H1 (cell line): ENCODE data around the gene IFNL1. TPM values are rescaled to one million over a fixed set of nuclear protein-coding genes. Genes with fewer than 3 reads are reported as not detected.

ENCODE experiments used
- CTCF ChIA-PET: fragments of 300-600 bp; sonication (Branson Sonifier 250); formaldehyde crosslinking; loops from one replicate; lab custom pipeline; 2021; ENCODE audit not compliant: partially characterized antibody; lab: Charles Lee
- POLR2A ChIA-PET: fragments of 300-600 bp; sonication (Branson Sonifier 250); formaldehyde crosslinking; loops from one replicate; lab custom pipeline; 2021; ENCODE audit warnings: inconsistent platforms; ENCODE audit not compliant: partially characterized antibody; lab: Charles Lee
- DNase-seq, 2 experiments: peaks; one replicate each; pipeline versions ENCODE4 v3.0.0 to v3.0.0-alpha.2; 2010 to 2022; ENCODE audit warnings: low spot score in 2 of 2, low read depth in 1 of 2, mixed read lengths in 1 of 2
- FAIRE-seq: peaks from 2 replicates; lab custom pipeline; 2011; peaks lifted over from hg19 to GRCh38; lab: Jason Lieb, UNC
- H2AFZ ChIP-seq: 2 replicates; pipeline ENCODE4 v1.8.1; 2012; ENCODE audit warnings: low read length, inconsistent platforms
- H2AK5ac ChIP-seq: 2 replicates; pipeline ENCODE4 v1.6.1; 2013; ENCODE audit warnings: low read depth, low read length
- H2BK120ac ChIP-seq: replicated peaks from 2 replicates; pipeline ENCODE3; 2013; ENCODE audit warnings: low read depth, low read length, inconsistent platforms
- H2BK12ac ChIP-seq: 2 replicates; pipeline ENCODE4 v1.6.1; 2013; ENCODE audit warnings: low read depth, low read length
- H2BK15ac ChIP-seq: 2 replicates; pipeline ENCODE4 v1.6.1; 2013; ENCODE audit warnings: low read length
- H2BK20ac ChIP-seq: 2 replicates; pipeline ENCODE4 v1.6.1; 2013; ENCODE audit warnings: low read length
- H2BK5ac ChIP-seq: 2 replicates; pipeline ENCODE4 v1.6.1; 2013; ENCODE audit warnings: low read depth, low read length
- H3K14ac ChIP-seq: 2 replicates; pipeline ENCODE4 v1.6.1; 2013; ENCODE audit warnings: inconsistent platforms; ENCODE audit not compliant: insufficient read length
- H3K18ac ChIP-seq: 2 replicates; pipeline ENCODE4 v1.6.1; 2013; ENCODE audit warnings: low read length; ENCODE audit errors: extremely low read depth
- H3K23ac ChIP-seq: 2 replicates; pipeline ENCODE4 v1.6.1; 2013; ENCODE audit warnings: inconsistent platforms; ENCODE audit not compliant: insufficient read length
- H3K23me2 ChIP-seq: 2 replicates; pipeline ENCODE4 v1.6.1; 2013; ENCODE audit warnings: low read depth, low read length
- H3K27ac ChIP-seq: 2 replicates; pipeline ENCODE4 v1.6.1; 2011; ENCODE audit warnings: low read depth, low read length, inconsistent platforms
- H3K27me3 ChIP-seq, 4 experiments: replicated peaks in 1 of 4; 1 replicate in 1 of 4; 2 replicates in 3 of 4; pipeline versions ENCODE4 v1.6.1 to v1.8.1; 2011 to 2013; ENCODE audit warnings: low read length in 3 of 4, mild to moderate bottlenecking in 3 of 4, inconsistent platforms in 2 of 4, mixed read lengths in 2 of 4, moderate library complexity in 1 of 4; ENCODE audit not compliant: control insufficient read depth in 3 of 4, insufficient read depth in 3 of 4; ENCODE audit errors: extremely low read depth in 1 of 4
- H3K36me3 ChIP-seq, 4 experiments: 2 replicates each; pipeline versions ENCODE4 v1.6.1 to v1.8.1; 2011 to 2013; ENCODE audit warnings: mild to moderate bottlenecking in 4 of 4, low read length in 3 of 4, moderate library complexity in 2 of 4, control low read depth in 1 of 4, inconsistent platforms in 1 of 4; ENCODE audit not compliant: insufficient read depth in 4 of 4, control insufficient read depth in 2 of 4
- H3K4ac ChIP-seq: replicated peaks from 2 replicates; pipeline ENCODE3; 2013; ENCODE audit warnings: low read length, low read depth, mixed read lengths, inconsistent platforms; ENCODE audit not compliant: insufficient read length
- H3K4me1 ChIP-seq, 4 experiments: replicated peaks in 1 of 4; 1 replicate in 1 of 4; 2 replicates in 3 of 4; pipeline versions ENCODE4 v1.6.1 to v1.8.1; 2011 to 2013; ENCODE audit warnings: low read length in 3 of 4, inconsistent platforms in 2 of 4, mixed read lengths in 1 of 4; ENCODE audit not compliant: insufficient read depth in 4 of 4, control insufficient read depth in 3 of 4
- H3K4me2 ChIP-seq, 2 experiments: 2 replicates each; pipeline versions ENCODE4 v1.6.1 to v1.8.1; 2011 to 2013; ENCODE audit warnings: low read depth in 2 of 2, low read length in 2 of 2, control low read depth in 1 of 2, inconsistent platforms in 1 of 2, mild to moderate bottlenecking in 1 of 2; ENCODE audit not compliant: insufficient read depth in 1 of 2
- H3K4me3 ChIP-seq, 4 experiments: fragments of 200-600, 300-600 bp in 1 of 4; sonication (generic), shearing (Covaris generic), sonication (Bioruptor Twin) in 1 of 4; 2 replicates each; pipeline versions ENCODE4 v1.5.1 to v1.8.1; 2011 to 2016; ENCODE audit warnings: low read length in 4 of 4, low read depth in 3 of 4, control low read depth in 2 of 4, inconsistent platforms in 2 of 4, mild to moderate bottlenecking in 2 of 4, mixed read lengths in 1 of 4, moderate library complexity in 1 of 4; ENCODE audit not compliant: insufficient read depth in 2 of 4; ENCODE audit errors: extremely low read depth in 1 of 4
- H3K56ac ChIP-seq: replicated peaks from 2 replicates; pipeline ENCODE3; 2013; ENCODE audit warnings: low read depth, mild to moderate bottlenecking, mixed read lengths, low read length, inconsistent platforms; ENCODE audit not compliant: insufficient read length
- H3K79me1 ChIP-seq: 2 replicates; pipeline ENCODE4 v1.6.1; 2013; ENCODE audit warnings: low read depth, low read length, control low read depth
- H3K79me2 ChIP-seq, 2 experiments: 2 replicates each; pipeline versions ENCODE4 v1.6.1 to v1.8.1; 2012 to 2013; ENCODE audit warnings: low read length in 2 of 2, mild to moderate bottlenecking in 2 of 2, inconsistent platforms in 1 of 2; ENCODE audit not compliant: insufficient read depth in 2 of 2, control insufficient read depth in 1 of 2
- H3K9ac ChIP-seq, 4 experiments: replicated peaks in 1 of 4; 1 replicate in 1 of 4; 2 replicates in 3 of 4; pipeline versions ENCODE4 v1.6.1 to v1.8.1; 2011 to 2013; ENCODE audit warnings: low read depth in 3 of 4, low read length in 3 of 4, control low read depth in 2 of 4, mild to moderate bottlenecking in 2 of 4, moderate library complexity in 2 of 4, inconsistent platforms in 1 of 4; ENCODE audit errors: extremely low read depth in 1 of 4
- H3K9me3 ChIP-seq, 2 experiments: 2 replicates each; pipeline versions ENCODE4 v1.6.1 to v1.8.1; 2012 to 2013; ENCODE audit warnings: mild to moderate bottlenecking in 2 of 2, moderate library complexity in 2 of 2, control low read depth in 1 of 2, inconsistent platforms in 1 of 2, low read depth in 1 of 2, low read length in 1 of 2, mixed read lengths in 1 of 2; ENCODE audit not compliant: insufficient read depth in 2 of 2
- H4K20me1 ChIP-seq, 2 experiments: replicated peaks in 1 of 2; 2 replicates each; pipeline versions ENCODE3 to v1.8.1; 2011 to 2013; ENCODE audit warnings: inconsistent platforms in 2 of 2, low read length in 2 of 2, mild to moderate bottlenecking in 1 of 2; ENCODE audit not compliant: insufficient read depth in 2 of 2, control insufficient read depth in 1 of 2
- H4K5ac ChIP-seq: 2 replicates; pipeline ENCODE4 v1.6.1; 2013; ENCODE audit warnings: low read length, low read depth, mixed read lengths, inconsistent platforms; ENCODE audit not compliant: insufficient read length
- H4K8ac ChIP-seq: 2 replicates; pipeline ENCODE4 v1.8.0; 2013; ENCODE audit warnings: mild to moderate bottlenecking, moderate library complexity, low read length, inconsistent platforms; ENCODE audit not compliant: insufficient read depth; ENCODE audit errors: extremely low read depth
- H4K91ac ChIP-seq: replicated peaks from 2 replicates; pipeline ENCODE3; 2013; ENCODE audit warnings: low read length, mixed read lengths, inconsistent platforms; ENCODE audit not compliant: insufficient read length
- RBBP5 ChIP-seq: IDR thresholded peaks from 2 replicates; pipeline ENCODE4 v1.7.1; 2012; ENCODE audit warnings: low read depth, mild to moderate bottlenecking, inconsistent platforms, low read length, moderate library complexity, borderline replicate concordance
- SIRT6 ChIP-seq: IDR thresholded peaks from one replicate; pipeline ENCODE4 v1.7.1; 2012; ENCODE audit warnings: low read length, inconsistent platforms
- WGBS, 2 experiments: shearing (Covaris generic) in 1 of 2; methylation state at CpG; one replicate each; pipeline versions ENCODE4 v1.1.6 to v1.1.7; 2013 to 2015; ENCODE audit warnings: low lambda C conversion rate in 2 of 2, mixed read lengths in 2 of 2, inconsistent platforms in 1 of 2, low coverage in 1 of 2, missing lambda C conversion rate in 1 of 2; ENCODE audit not compliant: insufficient replicate concordance in 2 of 2, insufficient coverage in 1 of 2, insufficient read length in 1 of 2; ENCODE audit errors: extremely low coverage in 1 of 2, missing lambda C conversion rate in 1 of 2; 5-methylcytosine and 5-hydroxymethylcytosine counted together
- polyA plus RNA-seq, 7 experiments: library from polyadenylated mRNA; depleted of rRNA in 3 of 7; stranded (reverse) in 5 of 7; unstranded in 2 of 7; fragments of >200 nt in 5 of 7; fragments of 200-250 nt in 2 of 7; gene quantifications; 1 replicate in 5 of 7; 2 replicates in 1 of 7; 4 replicates in 1 of 7; pipeline versions ENCODE4 v1.2.1 to v1.2.3, GENCODE V29; 2011 to 2013; ENCODE audit warnings: missing spikeins in 2 of 7, mixed read lengths in 2 of 7
- total RNA-seq: library from RNA; stranded (reverse); fragmentation: NEBNext Ultra II Directional; extraction: Animal tissue kit (Norgen Biotek cat#: 25700); gene quantifications from 2 replicates; pipeline ENCODE4 v1.2.1, GENCODE V29; 2021

Gene IFNL1
- total and polyA plus RNA-seq, 2 of the 8 experiments (the other 6 are each of a cell fraction or from before 2014, with no cell fraction given), result not detected

DNA sequence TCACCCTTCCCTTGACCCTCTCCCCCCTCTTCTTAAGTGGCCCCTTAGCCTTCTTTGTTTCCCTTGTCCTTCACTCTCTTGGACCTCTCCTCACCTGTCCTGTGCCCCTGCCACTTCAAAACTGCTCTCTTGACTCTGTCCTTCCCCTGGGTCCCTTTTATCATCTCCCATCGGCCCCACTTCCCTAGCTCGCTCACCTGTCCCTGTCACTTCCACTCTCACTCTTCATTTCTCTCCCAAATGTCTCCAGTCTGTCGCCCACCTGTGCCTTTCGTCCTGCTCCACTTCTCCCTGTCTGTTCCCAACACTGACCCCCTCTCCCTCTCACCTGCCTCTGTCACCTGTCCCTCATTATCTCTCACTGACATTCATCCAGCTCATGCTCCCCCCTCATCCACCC is 699 bp downstream of the IFNL1 start:
- no peak for FAIRE-seq
- TF ChIP-seq SIRT6 (no peak), RBBP5 (no peak)

More for the DNA sequence above, 699 bp downstream of the IFNL1 start:
- Histone ChIP-seq H2BK5ac (no peak overlapping the region), H4K5ac (no peak overlapping the region), H2BK12ac (no peak overlapping the region), H3K4ac (no peak overlapping the region), H2BK120ac (no peak overlapping the region), H2BK15ac (no peak overlapping the region), H3K4me3 (no peak overlapping the region), H2BK20ac (no peak overlapping the region), H3K27me3 (no peaks in the 10 kb centered on the region), H3K79me2 (no peaks in the 10 kb centered on the region), H3K4me2 (no peak overlapping the region), H3K4me1 (peaks cover 0 to 2% (median 0%) of the 10 kb centered on the region in 4 experiments; a peak in 1 of 7 replicates), H3K23me2 (peaks cover 2% of the 10 kb centered on the region; the same call in 1 of the 2 replicates), H3K18ac (no peak overlapping the region), H3K14ac (no peak overlapping the region), H3K23ac (no peak overlapping the region), H3K36me3 (no peaks in the 10 kb centered on the region), H2AFZ (no peak overlapping the region), H4K91ac (no peak overlapping the region), H4K8ac (no peak overlapping the region), H3K27ac (no peak overlapping the region), H3K56ac (no peak overlapping the region), H3K9ac (no peak overlapping the region), H3K79me1 (no peaks in the 10 kb centered on the region), H3K9me3 (no peaks in the 10 kb centered on the region), H4K20me1 (peaks cover 0 to 3% of the 10 kb centered on the region in 2 experiments), H2AK5ac (no peak overlapping the region)
- POLR2A ChIA-PET, result interaction anchor here (1.0 to 1.5 kb wide), 2 partner anchors 8 to 165 kb away, joined by 3 to 9 read pairs; no protein-coding TSS in a partner anchor
- no peak for DNase-seq
- CTCF ChIA-PET, result interaction anchor here (0.7 to 1.6 kb wide), 5 partner anchors 12 to 182 kb away, joined by 3 to 5 read pairs (median 3); partner anchors contain the start of gene SAMD4B
- WGBS, 2 experiments, result 93% methylated on average over 4 of the region's 4 CpGs; no CpG with 5 or more reads in 1 of the 2 experiments
